GM12878 (cell line): ENCODE results near the gene MSH2. TPM values are rescaled to one million over a fixed set of nuclear protein-coding genes. Genes with fewer than 3 reads are reported as not detected.
A peak's percentile ranks its signal among the peaks of the same experiment; 100 is the strongest.

Experiments used
- ATAC-seq: fragments of 200-7000 bp; cut with Tn5 transposase; 3 replicates; pipeline ENCODE4 v1.9.1; 2020; ENCODE audit warnings: mild to moderate bottlenecking, moderate library complexity
- BruUV-seq: library from RNA; stranded (reverse); fragments of 400-500 nt; replicated peaks from 2 replicates; lab custom pipeline; 2021; lab: Mats Ljungman, UMichigan
- CTCF ChIA-PET: fragments of 300-600 bp; sonication (Branson Sonifier 250); formaldehyde crosslinking; extraction: SDS; loops from one replicate; lab custom pipeline; 2021; ENCODE audit warnings: inconsistent platforms; lab: Yijun Ruan, JAX
- POLR2A ChIA-PET: fragments of 350-600 bp; formaldehyde crosslinking; extraction: SDS; loops from one replicate; lab custom pipeline; 2021; ENCODE audit warnings: inconsistent platforms; lab: Charles Lee
- RAD21 ChIA-PET: fragments of 300-600 bp; sonication (Branson Sonifier 250); formaldehyde crosslinking; loops from one replicate; lab custom pipeline; 2023; ENCODE audit warnings: antibody characterized with exemption; ENCODE audit not compliant: unreplicated experiment; lab: Charles Lee
- SMC1A ChIA-PET: fragments of 300-600 bp; sonication (Branson Sonifier 250); formaldehyde crosslinking; loops from one replicate; lab custom pipeline; 2023; ENCODE audit not compliant: unreplicated experiment, uncharacterized antibody; lab: Charles Lee
- DNase-seq: peaks from one replicate; pipeline ENCODE4 v3.0.0-alpha.2; 2011; ENCODE audit warnings: low read depth, low spot score
- FAIRE-seq: peaks from 3 replicates; lab custom pipeline; 2011; peaks lifted over from hg19 to GRCh38; lab: Jason Lieb, UNC
- H2AFZ ChIP-seq: 2 replicates; pipeline ENCODE4 v1.6.0; 2011; ENCODE audit warnings: low read depth, low read length, control low read depth; ENCODE audit not compliant: control insufficient read depth
- H3K27ac ChIP-seq: 2 replicates; pipeline ENCODE4 v1.5.1; 2011; ENCODE audit warnings: control low read depth; ENCODE audit not compliant: control insufficient read depth, insufficient read depth
- H3K27me3 ChIP-seq, 2 experiments: replicated peaks in 1 of 2; 2 replicates each; pipeline versions ENCODE4 v1.6.0 to v1.6.1; 2011; ENCODE audit warnings: low read length in 1 of 2; ENCODE audit not compliant: control insufficient read depth in 2 of 2, insufficient read depth in 2 of 2
- H3K36me3 ChIP-seq, 2 experiments: 2 replicates each; pipeline ENCODE4 v1.5.1; 2011; ENCODE audit warnings: low read length in 1 of 2; ENCODE audit not compliant: control insufficient read depth in 2 of 2, insufficient read depth in 2 of 2
- H3K4me1 ChIP-seq: 2 replicates; pipeline ENCODE4 v1.6.1; 2011; ENCODE audit warnings: mild to moderate bottlenecking, low read length, moderate library complexity, mixed read lengths; ENCODE audit not compliant: control insufficient read depth, insufficient read depth
- H3K4me2 ChIP-seq: 2 replicates; pipeline ENCODE4 v1.6.0; 2011; ENCODE audit warnings: control low read depth; ENCODE audit not compliant: control insufficient read depth, insufficient read depth
- H3K4me3 ChIP-seq: fragments of 200-600 bp; sonication (generic); 2 replicates; pipeline ENCODE4 v1.5.1; 2016
- H3K79me2 ChIP-seq: 2 replicates; pipeline ENCODE4 v1.6.0; 2011; ENCODE audit warnings: low read length; ENCODE audit not compliant: control insufficient read depth, insufficient read depth
- H3K9ac ChIP-seq: 2 replicates; pipeline ENCODE4 v1.8.0; 2011; ENCODE audit warnings: low read length, control low read depth, mixed read lengths; ENCODE audit not compliant: control insufficient read depth, insufficient read depth
- H3K9me3 ChIP-seq: replicated peaks from 3 replicates; pipeline ENCODE4 v1.5.1; 2011; ENCODE audit warnings: mild to moderate bottlenecking, low read length; ENCODE audit not compliant: control insufficient read depth, insufficient read depth
- H4K20me1 ChIP-seq: 2 replicates; pipeline ENCODE4 v1.6.0; 2011; ENCODE audit not compliant: control insufficient read depth, insufficient read depth
- HDAC2 ChIP-seq: fragments of 200-600 bp; sonication (generic); IDR thresholded peaks from 2 replicates; pipeline ENCODE4 v1.6.1; 2017
- IKZF2 ChIP-seq, 2 experiments: fragments of 450-650 bp; IDR thresholded peaks; 2 replicates each; pipeline ENCODE4 v1.6.1; 2017; ENCODE audit warnings: mild to moderate bottlenecking in 2 of 2, moderate library complexity in 2 of 2
- MEF2A ChIP-seq: IDR thresholded peaks from 2 replicates; pipeline ENCODE4 v1.6.1; 2011; ENCODE audit warnings: low read depth, mild to moderate bottlenecking, low read length, moderate library complexity; ENCODE audit not compliant: insufficient read depth
- TBL1XR1 ChIP-seq: IDR thresholded peaks from 2 replicates; pipeline ENCODE4 v1.6.1; 2012; ENCODE audit warnings: low read depth, low read length, improper control_type of control experiment
- WRNIP1 ChIP-seq: IDR thresholded peaks from 2 replicates; pipeline ENCODE4 v1.6.1; 2011; ENCODE audit warnings: low read depth, low read length, improper control_type of control experiment, borderline replicate concordance
- WGBS: methylation state at CpG from one replicate; pipeline ENCODE4 v1.1.6; 2016; ENCODE audit warnings: low lambda C conversion rate; ENCODE audit not compliant: insufficient replicate concordance, insufficient coverage; ENCODE audit errors: missing lambda C conversion rate; 5-methylcytosine and 5-hydroxymethylcytosine counted together
- in situ Hi-C: fragments of 300-500 bp; cut with MboI; formaldehyde crosslinking; loops from 9 replicates; pipeline ENCODE4 v1.14.3; 2018; ENCODE audit warnings: mixed read lengths
- intact Hi-C: fragments of 100-400 bp; cut with micrococcal nuclease; formaldehyde crosslinking; loops from one replicate; pipeline ENCODE4 v1.14.2; 2022; ENCODE audit not compliant: unreplicated experiment
- polyA plus RNA-seq, 11 experiments: library from polyadenylated mRNA; depleted of rRNA in 4 of 11; unstranded in 6 of 11; stranded (reverse) in 5 of 11; fragments of >200 nt; fragmentation: Nextera tagmentation in 4 of 11; fragmentation: Illumina TruSeq in 1 of 11; extraction: Ambion mirVana in 4 of 11; extraction: Trizol in 1 of 11; gene quantifications; 1 replicate in 1 of 11; 2 replicates in 10 of 11; pipeline versions ENCODE4 v1.2.1 to v1.2.3, GENCODE V29; 2011 to 2016; ENCODE audit warnings: inconsistent platforms in 2 of 11, missing spikeins in 2 of 11, low read depth in 1 of 11
- total RNA-seq, 4 experiments: library from RNA; depleted of rRNA in 3 of 4; stranded (reverse); fragments of >200 nt in 3 of 4; fragmentation: Illumina TruSeq in 1 of 4; extraction: Trizol in 1 of 4; gene quantifications; 2 replicates each; pipeline versions ENCODE4 v1.2.1 to v1.2.3, GENCODE V29; 2013 to 2021

The MSH2 gene
- total and polyA plus RNA-seq, 10 of the 15 experiments (the other 5 are each of a cell fraction or from before 2014, with no cell fraction given), result 24.3 to 94.4 (median 55.5) TPM

GRCh38 chr2:47402555-47402804 is 476 bp upstream of the MSH2 start (continued):
- no peak for TF ChIP-seq TBL1XR1
- TF ChIP-seq MEF2A, result no peak
- TF ChIP-seq WRNIP1, result no peak

DNA sequence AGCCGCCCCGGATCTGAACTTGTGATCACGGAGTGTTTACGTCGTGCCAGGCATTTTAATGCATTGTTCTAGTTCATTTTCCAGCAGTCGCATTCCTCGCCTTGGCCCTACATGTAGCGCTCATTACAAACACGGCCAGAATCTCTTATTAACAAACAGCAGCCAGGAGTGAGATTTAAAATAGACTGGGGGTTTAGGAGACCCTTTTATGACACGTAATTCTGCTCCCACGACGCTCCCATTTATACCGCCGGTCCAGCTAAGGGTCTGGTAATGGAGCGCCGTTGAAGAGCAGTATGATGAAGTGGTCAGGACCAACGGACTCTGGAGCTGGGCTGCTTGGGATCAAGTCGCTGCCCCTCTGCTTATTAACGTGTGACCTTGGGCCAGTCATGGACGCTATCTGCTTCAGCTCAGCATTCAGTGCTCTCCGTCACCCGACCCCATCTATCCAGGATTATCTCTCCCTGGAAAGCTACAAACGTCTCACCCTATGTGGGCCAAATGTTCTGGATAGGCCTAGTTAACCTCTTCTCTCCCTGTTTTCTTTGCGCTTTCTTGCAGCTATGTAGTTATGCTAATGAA is 745 bp downstream of the MSH2 start:
- ATAC-seq, result peak; percentile 29
- no peak for DNase-seq
- SMC1A ChIA-PET, result interaction anchor here (0.6 to 1.9 kb wide), 4 partner anchors 9 to 378 kb away, joined by 3 to 7 read pairs (median 4); no protein-coding TSS in a partner anchor
- Histone ChIP-seq H3K9ac (peak overlapping the region; percentile 62), H3K79me2 (peaks cover 33% of the 10 kb centered on the region), H3K9me3 (peaks cover 8% of the 10 kb centered on the region; the same call in 2 of the 3 replicates), H3K4me3 (peak overlapping the region; percentile 83), H3K4me2 (peak overlapping the region; percentile 98), H4K20me1 (no peaks in the 10 kb centered on the region), H3K27me3 (no peaks in the 10 kb centered on the region; a peak in 1 of 4 replicates), H3K4me1 (peaks cover 6% of the 10 kb centered on the region), H2AFZ (peak overlapping the region; percentile 83), H3K36me3 (no peaks in the 10 kb centered on the region; a peak in 3 of 4 replicates), H3K27ac (peak overlapping the region; percentile 85)
- POLR2A ChIA-PET, result interaction anchor here (0.5 to 1.8 kb wide), 6 partner anchors 16 to 420 kb away, joined by 3 to 6 read pairs (median 4); no protein-coding TSS in a partner anchor
- 5% methylated on average over 24 of the region's 24 CpGs for WGBS
- intact Hi-C loops, result loop anchor here (5.0 kb wide), 1 partner anchor 421 kb away; no protein-coding TSS in a partner anchor
- in situ Hi-C loops, result no loop called here
- TF ChIP-seq HDAC2 (no peak), IKZF2 (IDR thresholded peaks at IDR 0.05) (0 out of 4 replicates have a peak, but pooled peaks of 1 of the 2 experiments have one; percentile 5)
- BruUV-seq, result no TSS peak
- RAD21 ChIA-PET, result interaction anchor here (0.6 to 1.5 kb wide), 7 partner anchors 12 to 459 kb away, joined by 3 to 7 read pairs (median 3); no protein-coding TSS in a partner anchor
- CTCF ChIA-PET, result interaction anchor here (0.8 to 3.0 kb wide), 6 partner anchors 9 to 364 kb away, joined by 3 to 19 read pairs (median 4); no protein-coding TSS in a partner anchor
- no peak for FAIRE-seq
